Duodenal mucosa (tissue), 2 donors: ENCODE results near the gene HORMAD2.

Experiments
- H3K27ac ChIP-seq: one replicate; pipeline ENCODE4 v1.7.0; 2013; ENCODE audit warnings: low read depth, low read length
- H3K27me3 ChIP-seq, 2 donors: one replicate each; pipeline ENCODE4 v1.7.0; 2013; ENCODE audit warnings: low read length in 2 of 2, control low read depth in 1 of 2; ENCODE audit not compliant: insufficient read depth in 2 of 2, control insufficient read depth in 1 of 2
- H3K36me3 ChIP-seq, 2 donors: one replicate each; pipeline ENCODE4 v1.7.0; 2013; ENCODE audit warnings: low read length in 2 of 2, control low read depth in 1 of 2; ENCODE audit not compliant: insufficient read depth in 2 of 2, control insufficient read depth in 1 of 2
- H3K4me1 ChIP-seq, 2 donors: one replicate each; pipeline ENCODE4 v1.7.0; 2013; ENCODE audit warnings: low read length in 2 of 2, control low read depth in 1 of 2; ENCODE audit not compliant: insufficient read depth in 2 of 2, control insufficient read depth in 1 of 2
- H3K4me3 ChIP-seq, 2 donors: one replicate each; pipeline ENCODE4 v1.7.0; 2013; ENCODE audit warnings: low read length in 2 of 2, low read depth in 1 of 2
- H3K9ac ChIP-seq, 2 donors: one replicate each; pipeline ENCODE4 v1.7.0; 2013; ENCODE audit warnings: low read length in 2 of 2, low read depth in 1 of 2
- H3K9me3 ChIP-seq, 2 donors: one replicate each; pipeline ENCODE4 v1.7.0; 2013; ENCODE audit warnings: low read length in 2 of 2, control low read depth in 1 of 2; ENCODE audit not compliant: control insufficient read depth in 1 of 2

The HORMAD2 gene

DNA sequence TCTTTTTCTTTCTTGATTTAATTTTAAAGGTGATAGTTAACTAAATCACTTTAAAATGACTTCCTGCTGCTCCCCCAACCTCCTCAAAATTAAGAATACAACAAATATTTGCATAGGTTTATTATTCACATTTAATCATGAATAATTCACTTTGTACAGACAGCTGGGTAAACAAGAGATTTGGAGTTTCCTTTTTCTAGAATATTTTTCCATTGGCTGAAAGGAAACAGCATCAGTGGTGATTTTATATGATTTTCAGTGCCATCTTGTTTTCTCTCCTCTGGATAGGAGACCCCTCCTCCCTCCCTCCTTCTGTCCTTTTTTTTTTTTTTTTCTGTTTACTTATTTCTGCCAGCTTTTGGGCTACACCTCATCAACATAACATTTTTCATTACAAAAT is 105.8 kb downstream of the HORMAD2 start:
- H3K4me1 ChIP-seq: peaks cover 18 to 49% of the 10 kb centered on the region in 2 donors
- no peaks in the 10 kb centered on the region for H3K9me3 ChIP-seq
- no peak overlapping the region for H3K4me3 ChIP-seq
- no peak overlapping the region for H3K9ac ChIP-seq
- no peaks in the 10 kb centered on the region for H3K36me3 ChIP-seq
- H3K27me3 ChIP-seq: no peaks in the 10 kb centered on the region
- no peak overlapping the region for H3K27ac ChIP-seq

- H3K4me1 ChIP-seq: peaks cover 18 to 45% of the 10 kb centered on the region in 2 donors
- H3K27me3 ChIP-seq: no peaks in the 10 kb centered on the region
- H3K27ac ChIP-seq: no peak overlapping the region
- no peak overlapping the region for H3K4me3 ChIP-seq
- no peaks in the 10 kb centered on the region for H3K36me3 ChIP-seq
- no peaks in the 10 kb centered on the region for H3K9me3 ChIP-seq
- H3K9ac ChIP-seq: no peak overlapping the region
Observed at GRCh38 chr22:30186510-30186909, 106.2 kb downstream of the HORMAD2 start.

- Histone ChIP-seq H3K27ac (no peak overlapping the region), H3K36me3 (no peaks in the 10 kb centered on the region), H3K9ac (no peak overlapping the region), H3K27me3 (no peaks in the 10 kb centered on the region), H3K9me3 (no peaks in the 10 kb centered on the region), H3K4me1 (peaks cover 18 to 43% of the 10 kb centered on the region in 2 donors), H3K4me3 (no peak overlapping the region)
Observed at GRCh38 chr22:30187094-30187493, 106.8 kb downstream of the HORMAD2 start.

DNA sequence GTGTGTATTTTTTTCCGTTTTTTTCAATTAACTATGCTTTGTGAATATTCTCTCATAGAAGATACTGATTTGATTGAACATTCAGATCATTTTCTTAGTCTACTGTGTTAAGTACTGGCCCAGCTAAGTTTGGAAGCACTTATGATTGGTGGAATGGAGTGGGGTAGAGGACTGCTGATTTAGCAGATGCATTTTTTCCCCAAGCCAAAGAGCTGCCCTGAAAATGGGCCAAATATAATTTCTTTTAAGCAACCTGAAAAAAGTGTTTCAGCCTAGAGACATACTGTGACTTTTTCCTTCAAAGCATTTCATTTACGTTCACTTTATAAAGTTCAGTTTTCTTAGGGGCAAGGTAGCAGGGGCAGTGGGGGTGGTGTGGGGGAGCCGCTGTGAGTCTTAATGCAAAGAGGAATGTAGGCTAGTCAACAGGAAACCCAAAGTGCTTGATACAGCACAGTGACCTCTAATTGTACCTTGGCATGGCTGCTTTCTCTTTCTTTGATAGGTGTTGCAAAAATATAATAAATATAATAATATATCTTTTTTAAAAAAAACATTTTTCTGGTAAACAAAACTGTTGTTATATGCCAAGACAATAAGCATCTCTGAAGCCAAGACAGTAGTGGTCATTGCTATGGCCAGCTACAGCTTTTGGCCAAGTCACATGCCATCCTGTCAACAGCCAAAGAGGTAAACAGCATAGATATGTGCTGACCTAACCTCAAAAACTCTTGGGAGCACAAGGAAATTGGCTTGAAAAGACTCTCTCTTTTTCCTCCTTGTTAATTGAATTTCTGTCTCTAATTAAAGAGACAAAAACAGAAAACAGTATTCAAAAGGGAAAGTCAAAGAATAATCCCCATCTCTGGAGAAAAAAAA is 107.5 kb downstream of the HORMAD2 start:
- H3K4me1 ChIP-seq: peaks cover 14 to 41% of the 10 kb centered on the region in 2 donors
- H3K9ac ChIP-seq: no peak overlapping the region
- no peaks in the 10 kb centered on the region for H3K27me3 ChIP-seq
- no peaks in the 10 kb centered on the region for H3K9me3 ChIP-seq
- H3K4me3 ChIP-seq: no peak overlapping the region
- H3K36me3 ChIP-seq: no peaks in the 10 kb centered on the region
- no peak overlapping the region for H3K27ac ChIP-seq

DNA sequence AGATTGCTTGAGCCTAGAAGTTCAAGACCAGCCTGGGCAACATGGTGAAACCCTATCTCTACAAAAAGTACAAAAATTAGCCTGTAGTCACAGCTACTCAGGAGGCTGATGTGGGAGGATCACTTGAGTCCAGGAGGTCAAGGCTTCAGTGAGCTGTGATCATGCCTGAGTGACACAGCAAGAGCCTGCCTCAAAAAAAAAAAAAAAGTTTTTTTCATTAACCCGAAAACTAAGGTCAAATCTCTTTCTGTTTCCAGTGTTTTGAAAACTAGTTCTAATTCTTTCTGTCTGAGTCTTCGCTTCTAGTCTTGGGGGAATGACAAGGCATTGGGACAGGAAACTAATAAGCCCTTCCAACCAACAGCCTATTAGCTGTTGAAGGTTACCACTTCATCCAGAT is 108.6 kb downstream of the HORMAD2 start:
- Histone ChIP-seq H3K4me1 (peaks cover 18 to 36% of the 10 kb centered on the region in 2 donors), H3K27ac (no peak overlapping the region), H3K27me3 (no peaks in the 10 kb centered on the region), H3K9ac (no peak overlapping the region), H3K9me3 (no peaks in the 10 kb centered on the region), H3K4me3 (no peak overlapping the region), H3K36me3 (no peaks in the 10 kb centered on the region)

GRCh38 chr22:30190574-30190973 is 110.3 kb downstream of the HORMAD2 start:
- Histone ChIP-seq H3K36me3 (no peaks in the 10 kb centered on the region), H3K4me3 (no peak overlapping the region), H3K9me3 (no peaks in the 10 kb centered on the region), H3K27ac (no peak overlapping the region), H3K4me1 (peaks cover 15 to 29% of the 10 kb centered on the region in 2 donors), H3K27me3 (no peaks in the 10 kb centered on the region), H3K9ac (no peak overlapping the region)

DNA sequence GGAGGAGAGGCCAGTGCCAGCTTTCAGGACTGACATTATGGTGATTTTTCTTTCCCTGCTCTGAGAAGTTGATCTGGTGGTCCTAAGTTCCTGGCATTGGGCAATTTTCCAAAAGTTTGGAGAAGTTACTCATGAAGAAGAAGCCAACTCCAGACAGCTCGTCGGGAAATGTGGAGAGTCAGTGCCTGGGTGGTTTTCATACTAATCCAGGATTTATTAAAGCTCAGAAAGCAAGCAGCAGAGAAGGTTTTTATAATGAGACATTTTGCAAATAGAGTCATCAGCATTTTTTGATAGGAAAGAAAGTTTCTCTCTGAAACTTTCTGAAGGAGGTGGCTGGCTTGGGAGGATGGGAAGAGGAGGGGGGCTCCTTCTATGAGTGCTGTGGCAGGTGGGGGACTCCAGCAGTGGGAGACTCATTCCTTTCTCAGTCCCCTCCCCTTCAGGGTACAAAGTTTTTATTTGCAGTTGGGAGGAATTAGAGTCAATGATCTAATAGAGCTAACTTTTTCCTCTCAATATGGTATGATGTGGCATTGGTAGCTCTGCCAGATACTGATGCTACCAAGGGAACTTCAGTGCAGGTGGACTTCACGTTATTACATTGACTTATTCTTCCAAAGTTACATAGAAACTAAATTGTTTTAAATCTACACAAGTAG is 110.9 kb downstream of the HORMAD2 start:
- no peaks in the 10 kb centered on the region for H3K9me3 ChIP-seq
- H3K27ac ChIP-seq: no peak overlapping the region

GRCh38 chr22:30192427-30192826 is 112.2 kb downstream of the HORMAD2 start:
- Histone ChIP-seq H3K36me3 (no peaks in the 10 kb centered on the region), H3K27ac (no peak overlapping the region), H3K4me1 (peaks cover 19 to 20% of the 10 kb centered on the region in 2 donors), H3K27me3 (no peaks in the 10 kb centered on the region), H3K9me3 (no peaks in the 10 kb centered on the region), H3K9ac (no peak overlapping the region), H3K4me3 (no peak overlapping the region)

More for the DNA sequence above, 110.9 kb downstream of the HORMAD2 start:
- Histone ChIP-seq H3K4me3 (no peak overlapping the region), H3K36me3 (no peaks in the 10 kb centered on the region), H3K4me1 (peaks cover 17 to 26% of the 10 kb centered on the region in 2 donors), H3K9ac (no peak overlapping the region), H3K27me3 (no peaks in the 10 kb centered on the region)

- Histone ChIP-seq H3K27me3 (no peaks in the 10 kb centered on the region), H3K27ac (no peak overlapping the region), H3K36me3 (no peaks in the 10 kb centered on the region), H3K9ac (no peak overlapping the region), H3K4me1 (peaks cover 18 to 19% of the 10 kb centered on the region in 2 donors), H3K4me3 (no peak overlapping the region), H3K9me3 (no peaks in the 10 kb centered on the region)
Observed at GRCh38 chr22:30193031-30193775, 112.9 kb downstream of the HORMAD2 start.
